ENCODE results near the gene FTO. TPM values are rescaled to one million over a fixed set of nuclear protein-coding genes. Genes with fewer than 3 reads are reported as not detected.
A peak's percentile ranks its signal among the peaks of the same experiment; 100 is the strongest.

Gene FTO
- total and polyA plus RNA-seq, 2 of the 13 experiments (the other 11 are each of a cell fraction or from before 2014, with no cell fraction given), result 41.6 to 55.8 TPM

DNA sequence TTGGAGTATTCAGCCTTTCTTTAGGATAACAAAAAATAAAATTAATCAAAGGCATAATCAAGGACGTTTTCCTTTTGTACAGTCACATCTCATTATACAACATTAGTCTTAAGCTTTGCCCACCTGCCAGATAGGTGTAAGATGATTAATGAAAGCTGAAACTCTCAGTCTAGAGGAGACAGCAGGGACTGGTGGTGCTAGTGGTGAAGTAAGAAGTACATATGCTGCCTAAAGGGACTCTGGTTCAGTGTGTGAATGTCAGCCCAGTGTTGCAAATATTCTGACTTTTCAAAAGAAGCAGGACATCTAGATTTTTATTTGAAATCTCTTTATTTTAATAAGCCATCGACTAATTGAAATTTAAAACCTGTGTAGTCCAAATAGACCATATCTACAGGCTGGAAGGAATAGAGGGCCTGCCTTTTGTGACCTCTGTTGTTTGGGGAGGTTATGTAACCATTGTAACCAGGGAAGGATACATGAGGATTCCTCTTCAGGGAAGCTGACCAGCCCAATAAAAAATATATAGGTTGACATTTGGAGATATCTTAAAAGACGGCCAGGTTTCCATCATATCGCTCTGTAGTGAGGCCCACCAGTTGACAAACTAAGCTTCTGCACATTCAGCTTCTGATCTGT is 54.1 kb downstream of the FTO start (continued):
- 0 out of 2 replicates have a peak, but pooled peaks have one; percentile 28 for TF ChIP-seq ZNF761 (CRISPR knock-in tag; conservative IDR thresholded peaks at IDR 0.05)
- TF ChIP-seq, protein P1, sequence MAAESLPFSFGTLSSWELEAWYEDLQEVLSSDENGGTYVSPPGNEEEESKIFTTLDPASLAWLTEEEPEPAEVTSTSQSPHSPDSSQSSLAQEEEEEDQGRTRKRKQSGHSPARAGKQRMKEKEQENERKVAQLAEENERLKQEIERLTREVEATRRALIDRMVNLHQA (CRISPR knock-in tag; IDR thresholded peaks at IDR 0.05), result no peak
- no peak for TF ChIP-seq SP140L (CRISPR knock-in tag; IDR thresholded peaks at IDR 0.05; ENCODE audit: borderline replicate concordance)
- TF ChIP-seq GATAD2A (CRISPR knock-in tag; IDR thresholded peaks at IDR 0.05), result peak; percentile 24; the same call in 1 of the 2 replicates
- no peak for TF ChIP-seq PLRG1 (conservative IDR thresholded peaks at IDR 0.05)
- TF ChIP-seq, protein P2, sequence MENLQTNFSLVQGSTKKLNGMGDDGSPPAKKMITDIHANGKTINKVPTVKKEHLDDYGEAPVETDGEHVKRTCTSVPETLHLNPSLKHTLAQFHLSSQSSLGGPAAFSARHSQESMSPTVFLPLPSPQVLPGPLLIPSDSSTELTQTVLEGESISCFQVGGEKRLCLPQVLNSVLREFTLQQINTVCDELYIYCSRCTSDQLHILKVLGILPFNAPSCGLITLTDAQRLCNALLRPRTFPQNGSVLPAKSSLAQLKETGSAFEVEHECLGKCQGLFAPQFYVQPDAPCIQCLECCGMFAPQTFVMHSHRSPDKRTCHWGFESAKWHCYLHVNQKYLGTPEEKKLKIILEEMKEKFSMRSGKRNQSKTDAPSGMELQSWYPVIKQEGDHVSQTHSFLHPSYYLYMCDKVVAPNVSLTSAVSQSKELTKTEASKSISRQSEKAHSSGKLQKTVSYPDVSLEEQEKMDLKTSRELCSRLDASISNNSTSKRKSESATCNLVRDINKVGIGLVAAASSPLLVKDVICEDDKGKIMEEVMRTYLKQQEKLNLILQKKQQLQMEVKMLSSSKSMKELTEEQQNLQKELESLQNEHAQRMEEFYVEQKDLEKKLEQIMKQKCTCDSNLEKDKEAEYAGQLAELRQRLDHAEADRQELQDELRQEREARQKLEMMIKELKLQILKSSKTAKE (CRISPR knock-in tag; IDR thresholded peaks at IDR 0.05; ENCODE audit: borderline replicate concordance), result no peak
- 0 out of 2 replicates have a peak, but pooled peaks have one; percentile 36 for TF ChIP-seq DPF2 (CRISPR knock-in tag; IDR thresholded peaks at IDR 0.05; ENCODE audit: borderline replicate concordance, low read depth)
- no peak for TF ChIP-seq NKX3-1 (CRISPR knock-in tag; IDR thresholded peaks at IDR 0.05)
- no peak for TF ChIP-seq TARDBP (CRISPR knock-in tag; IDR thresholded peaks at IDR 0.05)
- no peak for TF ChIP-seq ZNF33B (CRISPR knock-in tag; IDR thresholded peaks at IDR 0.05)
- TF ChIP-seq, protein P3, sequence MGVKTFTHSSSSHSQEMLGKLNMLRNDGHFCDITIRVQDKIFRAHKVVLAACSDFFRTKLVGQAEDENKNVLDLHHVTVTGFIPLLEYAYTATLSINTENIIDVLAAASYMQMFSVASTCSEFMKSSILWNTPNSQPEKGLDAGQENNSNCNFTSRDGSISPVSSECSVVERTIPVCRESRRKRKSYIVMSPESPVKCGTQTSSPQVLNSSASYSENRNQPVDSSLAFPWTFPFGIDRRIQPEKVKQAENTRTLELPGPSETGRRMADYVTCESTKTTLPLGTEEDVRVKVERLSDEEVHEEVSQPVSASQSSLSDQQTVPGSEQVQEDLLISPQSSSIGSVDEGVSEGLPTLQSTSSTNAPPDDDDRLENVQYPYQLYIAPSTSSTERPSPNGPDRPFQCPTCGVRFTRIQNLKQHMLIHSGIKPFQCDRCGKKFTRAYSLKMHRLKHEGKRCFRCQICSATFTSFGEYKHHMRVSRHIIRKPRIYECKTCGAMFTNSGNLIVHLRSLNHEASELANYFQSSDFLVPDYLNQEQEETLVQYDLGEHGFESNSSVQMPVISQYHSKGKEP (CRISPR knock-in tag; IDR thresholded peaks at IDR 0.05), result no peak
- TF ChIP-seq TMF1 (CRISPR knock-in tag; IDR thresholded peaks at IDR 0.05; ENCODE audit: low read depth), result no peak
- no peak for TF ChIP-seq RORA (CRISPR knock-in tag; IDR thresholded peaks at IDR 0.05)
- TF ChIP-seq ZC3H13 (CRISPR knock-in tag; IDR thresholded peaks at IDR 0.05), result no peak
- no peak for TF ChIP-seq RARG (CRISPR knock-in tag; IDR thresholded peaks at IDR 0.05; ENCODE audit: low read depth)
- no peak for TF ChIP-seq ZSCAN9 (CRISPR knock-in tag; IDR thresholded peaks at IDR 0.05; ENCODE audit: borderline replicate concordance)
- TF ChIP-seq CEBPG (CRISPR knock-in tag; IDR thresholded peaks at IDR 0.05), result no peak
- TF ChIP-seq NFKB2 (CRISPR knock-in tag; IDR thresholded peaks at IDR 0.05; ENCODE audit: borderline replicate concordance), result no peak
- peak; percentile 26; the same call in 1 of the 2 replicates for TF ChIP-seq SOX5 (CRISPR knock-in tag; IDR thresholded peaks at IDR 0.05; ENCODE audit: borderline replicate concordance)
- TF ChIP-seq, protein P4, sequence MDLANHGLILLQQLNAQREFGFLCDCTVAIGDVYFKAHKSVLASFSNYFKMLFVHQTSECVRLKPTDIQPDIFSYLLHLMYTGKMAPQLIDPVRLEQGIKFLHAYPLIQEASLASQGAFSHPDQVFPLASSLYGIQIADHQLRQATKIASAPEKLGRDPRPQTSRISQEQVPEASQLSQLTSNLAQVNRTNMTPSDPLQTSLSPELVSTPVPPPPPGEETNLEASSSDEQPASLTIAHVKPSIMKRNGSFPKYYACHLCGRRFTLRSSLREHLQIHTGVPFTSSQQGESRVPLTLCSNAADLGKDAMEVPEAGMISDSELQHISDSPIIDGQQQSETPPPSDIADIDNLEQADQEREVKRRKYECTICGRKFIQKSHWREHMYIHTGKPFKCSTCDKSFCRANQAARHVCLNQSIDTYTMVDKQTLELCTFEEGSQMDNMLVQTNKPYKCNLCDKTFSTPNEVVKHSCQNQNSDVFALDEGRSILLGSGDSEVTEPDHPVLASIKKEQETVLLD (CRISPR knock-in tag; IDR thresholded peaks at IDR 0.05; ENCODE audit: low read depth), result no peak
- TF ChIP-seq EED (CRISPR knock-in tag; IDR thresholded peaks at IDR 0.05), result no peak
- TF ChIP-seq, protein P5, sequence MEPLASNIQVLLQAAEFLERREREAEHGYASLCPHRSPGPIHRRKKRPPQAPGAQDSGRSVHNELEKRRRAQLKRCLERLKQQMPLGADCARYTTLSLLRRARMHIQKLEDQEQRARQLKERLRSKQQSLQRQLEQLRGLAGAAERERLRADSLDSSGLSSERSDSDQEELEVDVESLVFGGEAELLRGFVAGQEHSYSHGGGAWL (CRISPR knock-in tag; IDR thresholded peaks at IDR 0.05), result no peak
- no peak for TF ChIP-seq ZNF747 (CRISPR knock-in tag; IDR thresholded peaks at IDR 0.05; ENCODE audit: borderline replicate concordance)
- TF ChIP-seq, protein P6, sequence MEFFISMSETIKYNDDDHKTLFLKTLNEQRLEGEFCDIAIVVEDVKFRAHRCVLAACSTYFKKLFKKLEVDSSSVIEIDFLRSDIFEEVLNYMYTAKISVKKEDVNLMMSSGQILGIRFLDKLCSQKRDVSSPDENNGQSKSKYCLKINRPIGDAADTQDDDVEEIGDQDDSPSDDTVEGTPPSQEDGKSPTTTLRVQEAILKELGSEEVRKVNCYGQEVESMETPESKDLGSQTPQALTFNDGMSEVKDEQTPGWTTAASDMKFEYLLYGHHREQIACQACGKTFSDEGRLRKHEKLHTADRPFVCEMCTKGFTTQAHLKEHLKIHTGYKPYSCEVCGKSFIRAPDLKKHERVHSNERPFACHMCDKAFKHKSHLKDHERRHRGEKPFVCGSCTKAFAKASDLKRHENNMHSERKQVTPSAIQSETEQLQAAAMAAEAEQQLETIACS (CRISPR knock-in tag; IDR thresholded peaks at IDR 0.05), result no peak
